SK-N-SH (cell line): ENCODE measurements around the gene ADAMTS2. TPM values are rescaled to one million over a fixed set of nuclear protein-coding genes. Genes with fewer than 3 reads are reported as not detected.

Source experiments
- CTCF ChIA-PET: fragments of 300-600, 350-600 bp; formaldehyde crosslinking; extraction: SDS; loops from one replicate; lab custom pipeline; 2021; lab: Yijun Ruan, JAX
- POLR2A ChIA-PET: fragments of 350-600 bp; sonication (Branson Sonifier 250); formaldehyde crosslinking; extraction: SDS; loops from one replicate; lab custom pipeline; 2020; ENCODE audit warnings: antibody characterized with exemption, inconsistent platforms; lab: Yijun Ruan, JAX
- DNase-seq: peaks from one replicate; pipeline ENCODE4 v3.0.0; 2012
- H2AFZ ChIP-seq: fragments of 200-600 bp; sonication (generic); 2 replicates; pipeline ENCODE4 v1.8.1; 2016; ENCODE audit warnings: antibody characterized with exemption, mild to moderate bottlenecking, low read depth
- H3F3A ChIP-seq: fragments of 200-600 bp; sonication (generic); replicated peaks from 2 replicates; pipeline ENCODE3; 2016; ENCODE audit warnings: antibody characterized with exemption, mild to moderate bottlenecking; ENCODE audit not compliant: insufficient read depth
- H3K27ac ChIP-seq, 2 experiments: fragments of 200-500 bp in 1 of 2; fragments of 200-600 bp in 1 of 2; sonication (Bioruptor generic) in 1 of 2; sonication (generic), shearing (Covaris generic) in 1 of 2; 2 replicates each; pipeline versions ENCODE4 v1.5.1 to v1.6.1; 2014 to 2016; ENCODE audit warnings: low read depth in 2 of 2, inconsistent platforms in 1 of 2, low read length in 1 of 2, mild to moderate bottlenecking in 1 of 2, mixed read lengths in 1 of 2
- H3K27me3 ChIP-seq: fragments of 200-600 bp; sonication (generic), shearing (Covaris generic); 2 replicates; pipeline ENCODE4 v1.6.1; 2016; ENCODE audit warnings: mixed run types; ENCODE audit not compliant: insufficient read depth
- H3K36me3 ChIP-seq, 2 experiments: fragments of 200-500 bp in 1 of 2; fragments of 200-600 bp in 1 of 2; sonication (Bioruptor generic) in 1 of 2; sonication (generic) in 1 of 2; replicated peaks in 1 of 2; 2 replicates each; pipeline versions ENCODE3 to v1.5.1; 2014 to 2016; ENCODE audit warnings: low read length in 1 of 2, mild to moderate bottlenecking in 1 of 2; ENCODE audit not compliant: insufficient read depth in 2 of 2, control insufficient read depth in 1 of 2
- H3K4me1 ChIP-seq, 2 experiments: fragments of 200-500 bp in 1 of 2; fragments of 200-600 bp in 1 of 2; sonication (Bioruptor generic) in 1 of 2; sonication (generic), shearing (Covaris generic) in 1 of 2; 2 replicates each; pipeline versions ENCODE4 v1.5.1 to v1.6.1; 2014 to 2016; ENCODE audit warnings: low read depth in 1 of 2, low read length in 1 of 2, mixed run types in 1 of 2; ENCODE audit not compliant: insufficient read depth in 2 of 2, control insufficient read depth in 1 of 2
- H3K4me2 ChIP-seq: fragments of 200-600 bp; sonication (generic), shearing (Covaris generic); 2 replicates; pipeline ENCODE4 v1.6.1; 2017; ENCODE audit warnings: mixed run types
- H3K4me3 ChIP-seq, 2 experiments: fragments of 200-500 bp in 1 of 2; fragments of 200-600 bp in 1 of 2; sonication (Bioruptor generic) in 1 of 2; sonication (generic), shearing (Covaris generic) in 1 of 2; 2 replicates each; pipeline versions ENCODE4 v1.5.1 to v1.8.1; 2014 to 2016; ENCODE audit warnings: low read depth in 2 of 2, inconsistent platforms in 1 of 2, low read length in 1 of 2, mild to moderate bottlenecking in 1 of 2, mixed read lengths in 1 of 2, moderate library complexity in 1 of 2
- H3K79me2 ChIP-seq: fragments of 200-600 bp; sonication (generic); 2 replicates; pipeline ENCODE4 v1.8.1; 2017; ENCODE audit warnings: mild to moderate bottlenecking; ENCODE audit not compliant: insufficient read depth
- H3K9ac ChIP-seq: fragments of 200-600 bp; sonication (generic); 2 replicates; pipeline ENCODE4 v1.6.1; 2017; ENCODE audit warnings: mixed run types
- H3K9me2 ChIP-seq: fragments of 200-600 bp; sonication (generic); 2 replicates; pipeline ENCODE4 v1.6.1; 2017; ENCODE audit warnings: mixed run types
- H3K9me3 ChIP-seq: fragments of 200-600 bp; sonication (generic); 2 replicates; pipeline ENCODE4 v1.6.1; 2017; ENCODE audit warnings: mixed run types, mild to moderate bottlenecking, moderate library complexity
- H4K20me1 ChIP-seq: fragments of 200-600 bp; sonication (generic); 2 replicates; pipeline ENCODE4 v1.6.1; 2017; ENCODE audit warnings: mild to moderate bottlenecking, mixed run types; ENCODE audit not compliant: insufficient read depth
- ELF1 ChIP-seq: IDR thresholded peaks from 2 replicates; pipeline ENCODE4 v1.4.0; 2012
- EP300 ChIP-seq, 2 experiments: IDR thresholded peaks; 2 replicates each; pipeline versions ENCODE4 v1.4.0 to v1.6.1; 2012; ENCODE audit warnings: borderline replicate concordance in 1 of 2, low read depth in 1 of 2, low read length in 1 of 2
- GABPA ChIP-seq: IDR thresholded peaks from 2 replicates; pipeline ENCODE4 v1.4.0; 2012; ENCODE audit warnings: low read depth, mild to moderate bottlenecking
- GATA2 ChIP-seq: sonication (generic); formaldehyde crosslinking; IDR thresholded peaks from 2 replicates; pipeline ENCODE4 v1.5.0; 2020; ENCODE audit warnings: mild to moderate bottlenecking, missing genetic modification reagents
- MEF2A ChIP-seq: IDR thresholded peaks from 2 replicates; pipeline ENCODE4 v1.4.0; 2012; ENCODE audit warnings: low read depth, borderline replicate concordance
- NFIC ChIP-seq: IDR thresholded peaks from 2 replicates; pipeline ENCODE4 v1.4.0; 2012; ENCODE audit warnings: borderline replicate concordance
- NRF1 ChIP-seq: IDR thresholded peaks from 2 replicates; pipeline ENCODE4 v1.6.1; 2012; ENCODE audit warnings: low read depth, mild to moderate bottlenecking, low read length
- POLR2AphosphoS5 ChIP-seq: IDR thresholded peaks from 2 replicates; pipeline ENCODE4 v1.6.1; 2012; ENCODE audit warnings: low read depth, low read length
- RAD21 ChIP-seq: IDR thresholded peaks from 2 replicates; pipeline ENCODE4 v1.6.1; 2012; ENCODE audit warnings: mild to moderate bottlenecking, low read length
- RXRA ChIP-seq: IDR thresholded peaks from 2 replicates; pipeline ENCODE4 v1.4.0; 2012; ENCODE audit warnings: low read depth, mild to moderate bottlenecking, borderline replicate concordance
- SIN3A ChIP-seq: IDR thresholded peaks from 2 replicates; pipeline ENCODE4 v1.6.1; 2012; ENCODE audit warnings: low read depth, mild to moderate bottlenecking, low read length, moderate library complexity, borderline replicate concordance
- SMC3 ChIP-seq: IDR thresholded peaks from 2 replicates; pipeline ENCODE4 v1.6.1; 2012; ENCODE audit warnings: low read depth, low read length, improper control_type of control experiment
- TCF12 ChIP-seq: IDR thresholded peaks from 2 replicates; pipeline ENCODE4 v1.4.0; 2012
- YY1 ChIP-seq: IDR thresholded peaks from 2 replicates; pipeline ENCODE4 v1.4.0; 2012; ENCODE audit warnings: low read depth, mild to moderate bottlenecking
- WGBS: methylation state at CpG from one replicate; pipeline ENCODE4 v1.1.6; 2017; ENCODE audit warnings: low lambda C conversion rate; 5-methylcytosine and 5-hydroxymethylcytosine counted together
- polyA plus RNA-seq, 3 experiments: library from polyadenylated mRNA; depleted of rRNA; stranded (reverse); fragments of >200 nt; gene quantifications; 2 replicates each; pipeline ENCODE4 v1.2.3, GENCODE V29; 2012
- TF ChIP-seq, protein P1 (sequence below): IDR thresholded peaks from 2 replicates; pipeline ENCODE4; 2012
- TF ChIP-seq, protein P2 (sequence below): fragments of 150-350 bp; IDR thresholded peaks from 2 replicates; pipeline ENCODE4 v1.6.1; 2017; ENCODE audit warnings: antibody characterized with exemption, low read length, low read depth, borderline replicate concordance
- TF ChIP-seq, protein P3 (sequence below): IDR thresholded peaks from 2 replicates; pipeline ENCODE4 v1.4.0; 2012; ENCODE audit warnings: low read depth, borderline replicate concordance
- TF ChIP-seq, protein P4 (sequence below): fragments of 200-600 bp; sonication (generic); IDR thresholded peaks from 2 replicates; pipeline ENCODE4 v1.6.1; 2017; ENCODE audit warnings: antibody characterized with exemption, mild to moderate bottlenecking, moderate library complexity
- TF ChIP-seq, protein P5 (sequence below): IDR thresholded peaks from 2 replicates; pipeline ENCODE4 v1.4.0; 2012; ENCODE audit warnings: low read depth, borderline replicate concordance

The ADAMTS2 gene
- polyA plus RNA-seq, 1 of the 3 experiments (the other 2 are of a cell fraction), result 0.12 TPM

DNA sequence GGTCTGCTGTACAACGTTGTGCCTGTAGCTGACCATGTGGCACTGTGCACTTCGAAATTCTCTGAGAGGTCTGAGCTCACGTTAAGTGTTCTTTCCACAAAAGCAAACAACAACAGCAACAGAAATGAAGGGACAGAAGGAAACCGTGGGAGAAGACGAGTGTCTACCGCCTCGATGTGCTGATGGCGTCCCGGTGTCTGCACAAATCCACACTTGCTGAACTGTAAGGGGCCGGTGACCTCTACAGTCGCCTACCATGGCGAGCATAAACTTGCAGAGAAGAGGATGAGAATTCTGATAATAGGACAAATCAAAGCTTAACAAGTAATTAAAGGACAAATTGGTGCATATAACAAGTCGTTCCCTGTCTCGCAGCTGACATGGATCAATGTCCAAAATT is 114.0 kb downstream of the ADAMTS2 start:
- Histone ChIP-seq H3K9me2 (no peaks in the 10 kb centered on the region), H3K4me2 (no peak overlapping the region), H3K27ac (no peak overlapping the region; a peak in 1 of 4 replicates), H3K79me2 (no peaks in the 10 kb centered on the region), H3K9ac (no peak overlapping the region), H3K36me3 (no peaks in the 10 kb centered on the region), H3K9me3 (no peaks in the 10 kb centered on the region), H4K20me1 (no peaks in the 10 kb centered on the region)
- no peak for DNase-seq
- CTCF ChIA-PET, result interaction anchor here (1.1 kb wide), 1 partner anchor 9 kb away, joined by 3 read pairs; no protein-coding TSS in a partner anchor
- TF ChIP-seq POLR2AphosphoS5 (no peak), TCF12 (no peak), NFIC (no peak), MEF2A (no peak), GABPA (no peak), GATA2 (CRISPR knock-in tag) (no peak), RXRA (no peak), NRF1 (no peak), YY1 (no peak), ELF1 (no peak), RAD21 (no peak), SIN3A (no peak), EP300 (IDR thresholded peaks at IDR 0.05; ENCODE audit: borderline replicate concordance in 1 of 2, low read depth in 1 of 2, low read length in 1 of 2) (no peak), SMC3 (no peak)
- TF ChIP-seq, protein P1, sequence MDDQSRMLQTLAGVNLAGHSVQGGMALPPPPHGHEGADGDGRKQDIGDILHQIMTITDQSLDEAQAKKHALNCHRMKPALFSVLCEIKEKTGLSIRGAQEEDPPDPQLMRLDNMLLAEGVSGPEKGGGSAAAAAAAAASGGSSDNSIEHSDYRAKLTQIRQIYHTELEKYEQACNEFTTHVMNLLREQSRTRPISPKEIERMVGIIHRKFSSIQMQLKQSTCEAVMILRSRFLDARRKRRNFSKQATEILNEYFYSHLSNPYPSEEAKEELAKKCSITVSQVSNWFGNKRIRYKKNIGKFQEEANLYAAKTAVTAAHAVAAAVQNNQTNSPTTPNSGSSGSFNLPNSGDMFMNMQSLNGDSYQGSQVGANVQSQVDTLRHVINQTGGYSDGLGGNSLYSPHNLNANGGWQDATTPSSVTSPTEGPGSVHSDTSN, result no peak
- TF ChIP-seq, protein P2, sequence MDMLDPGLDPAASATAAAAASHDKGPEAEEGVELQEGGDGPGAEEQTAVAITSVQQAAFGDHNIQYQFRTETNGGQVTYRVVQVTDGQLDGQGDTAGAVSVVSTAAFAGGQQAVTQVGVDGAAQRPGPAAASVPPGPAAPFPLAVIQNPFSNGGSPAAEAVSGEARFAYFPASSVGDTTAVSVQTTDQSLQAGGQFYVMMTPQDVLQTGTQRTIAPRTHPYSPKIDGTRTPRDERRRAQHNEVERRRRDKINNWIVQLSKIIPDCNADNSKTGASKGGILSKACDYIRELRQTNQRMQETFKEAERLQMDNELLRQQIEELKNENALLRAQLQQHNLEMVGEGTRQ, result no peak
- TF ChIP-seq, protein P3, sequence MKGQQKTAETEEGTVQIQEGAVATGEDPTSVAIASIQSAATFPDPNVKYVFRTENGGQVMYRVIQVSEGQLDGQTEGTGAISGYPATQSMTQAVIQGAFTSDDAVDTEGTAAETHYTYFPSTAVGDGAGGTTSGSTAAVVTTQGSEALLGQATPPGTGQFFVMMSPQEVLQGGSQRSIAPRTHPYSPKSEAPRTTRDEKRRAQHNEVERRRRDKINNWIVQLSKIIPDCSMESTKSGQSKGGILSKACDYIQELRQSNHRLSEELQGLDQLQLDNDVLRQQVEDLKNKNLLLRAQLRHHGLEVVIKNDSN, result no peak
- TF ChIP-seq, protein P4, sequence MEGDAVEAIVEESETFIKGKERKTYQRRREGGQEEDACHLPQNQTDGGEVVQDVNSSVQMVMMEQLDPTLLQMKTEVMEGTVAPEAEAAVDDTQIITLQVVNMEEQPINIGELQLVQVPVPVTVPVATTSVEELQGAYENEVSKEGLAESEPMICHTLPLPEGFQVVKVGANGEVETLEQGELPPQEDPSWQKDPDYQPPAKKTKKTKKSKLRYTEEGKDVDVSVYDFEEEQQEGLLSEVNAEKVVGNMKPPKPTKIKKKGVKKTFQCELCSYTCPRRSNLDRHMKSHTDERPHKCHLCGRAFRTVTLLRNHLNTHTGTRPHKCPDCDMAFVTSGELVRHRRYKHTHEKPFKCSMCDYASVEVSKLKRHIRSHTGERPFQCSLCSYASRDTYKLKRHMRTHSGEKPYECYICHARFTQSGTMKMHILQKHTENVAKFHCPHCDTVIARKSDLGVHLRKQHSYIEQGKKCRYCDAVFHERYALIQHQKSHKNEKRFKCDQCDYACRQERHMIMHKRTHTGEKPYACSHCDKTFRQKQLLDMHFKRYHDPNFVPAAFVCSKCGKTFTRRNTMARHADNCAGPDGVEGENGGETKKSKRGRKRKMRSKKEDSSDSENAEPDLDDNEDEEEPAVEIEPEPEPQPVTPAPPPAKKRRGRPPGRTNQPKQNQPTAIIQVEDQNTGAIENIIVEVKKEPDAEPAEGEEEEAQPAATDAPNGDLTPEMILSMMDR, result no peak
- TF ChIP-seq, protein P5, sequence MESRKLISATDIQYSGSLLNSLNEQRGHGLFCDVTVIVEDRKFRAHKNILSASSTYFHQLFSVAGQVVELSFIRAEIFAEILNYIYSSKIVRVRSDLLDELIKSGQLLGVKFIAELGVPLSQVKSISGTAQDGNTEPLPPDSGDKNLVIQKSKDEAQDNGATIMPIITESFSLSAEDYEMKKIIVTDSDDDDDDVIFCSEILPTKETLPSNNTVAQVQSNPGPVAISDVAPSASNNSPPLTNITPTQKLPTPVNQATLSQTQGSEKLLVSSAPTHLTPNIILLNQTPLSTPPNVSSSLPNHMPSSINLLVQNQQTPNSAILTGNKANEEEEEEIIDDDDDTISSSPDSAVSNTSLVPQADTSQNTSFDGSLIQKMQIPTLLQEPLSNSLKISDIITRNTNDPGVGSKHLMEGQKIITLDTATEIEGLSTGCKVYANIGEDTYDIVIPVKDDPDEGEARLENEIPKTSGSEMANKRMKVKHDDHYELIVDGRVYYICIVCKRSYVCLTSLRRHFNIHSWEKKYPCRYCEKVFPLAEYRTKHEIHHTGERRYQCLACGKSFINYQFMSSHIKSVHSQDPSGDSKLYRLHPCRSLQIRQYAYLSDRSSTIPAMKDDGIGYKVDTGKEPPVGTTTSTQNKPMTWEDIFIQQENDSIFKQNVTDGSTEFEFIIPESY, result no peak
- TF ChIP-seq, all 33 proteins: peak for 0
- Histone ChIP-seq H3K4me1 (peaks cover 0 to 65% of the 10 kb centered on the region in 2 experiments; a peak in 1 of 4 replicates), H3F3A (no peaks in the 10 kb centered on the region), H3K27me3 (no peaks in the 10 kb centered on the region), H3K4me3 (no peak overlapping the region), H2AFZ (no peak overlapping the region)
- POLR2A ChIA-PET, result no interaction called here
- WGBS, result 58% methylated on average over 14 of the region's 14 CpGs
